ENCODE data around the gene GOLGA8N. TPM values are rescaled to one million over a fixed set of nuclear protein-coding genes. Genes with fewer than 3 reads are reported as not detected.
"Not testable (repeated sequence)": the region's sequence is repeated elsewhere in the genome, so short reads cannot be mapped to it uniquely, and the experiment has no call there.

GOLGA8N gene
- total and polyA plus RNA-seq, 4 donors, result 10.5 to 21.0 (median 12.9) TPM

DNA sequence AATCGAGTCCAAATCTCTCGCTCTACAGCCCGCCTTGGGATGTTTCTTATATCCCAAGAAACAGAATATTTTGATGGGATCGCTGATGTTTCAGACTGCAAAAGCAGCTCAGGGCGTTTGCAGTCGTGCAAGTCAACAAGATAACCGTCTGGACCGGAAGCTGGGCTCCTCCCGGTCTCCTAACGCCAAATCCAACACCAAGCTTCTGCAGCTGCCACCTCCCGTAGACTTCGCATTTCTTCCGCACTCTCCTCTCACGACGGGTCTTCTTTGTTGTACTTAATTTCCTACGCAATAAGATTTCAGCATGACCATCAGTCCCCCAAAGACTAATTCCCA is 21.4 kb downstream of the GOLGA8N start:
- 4% methylated on average over 4 of the region's 16 CpGs for WGBS (ENCODE audit: insufficient coverage)
- H3K27me3 ChIP-seq (ENCODE audit: control insufficient read depth, insufficient read depth, low read length); H3K9me3 ChIP-seq (ENCODE audit: control insufficient read depth, insufficient read depth, low read length); H3K36me3 ChIP-seq (ENCODE audit: control insufficient read depth, insufficient read depth, low read length); DNase-seq (ENCODE audit: low read depth in 4 of 6, low spot score in 6 of 6); H3K4me1 ChIP-seq (ENCODE audit: control insufficient read depth, insufficient read depth, low read length): not testable (repeated sequence)
- Histone ChIP-seq H3K4me3 (ENCODE audit: low read depth, low read length) (peak overlapping the region; percentile 42), H3K27ac (ENCODE audit: low read depth, low read length) (peak overlapping the region; percentile 80)

DNA sequence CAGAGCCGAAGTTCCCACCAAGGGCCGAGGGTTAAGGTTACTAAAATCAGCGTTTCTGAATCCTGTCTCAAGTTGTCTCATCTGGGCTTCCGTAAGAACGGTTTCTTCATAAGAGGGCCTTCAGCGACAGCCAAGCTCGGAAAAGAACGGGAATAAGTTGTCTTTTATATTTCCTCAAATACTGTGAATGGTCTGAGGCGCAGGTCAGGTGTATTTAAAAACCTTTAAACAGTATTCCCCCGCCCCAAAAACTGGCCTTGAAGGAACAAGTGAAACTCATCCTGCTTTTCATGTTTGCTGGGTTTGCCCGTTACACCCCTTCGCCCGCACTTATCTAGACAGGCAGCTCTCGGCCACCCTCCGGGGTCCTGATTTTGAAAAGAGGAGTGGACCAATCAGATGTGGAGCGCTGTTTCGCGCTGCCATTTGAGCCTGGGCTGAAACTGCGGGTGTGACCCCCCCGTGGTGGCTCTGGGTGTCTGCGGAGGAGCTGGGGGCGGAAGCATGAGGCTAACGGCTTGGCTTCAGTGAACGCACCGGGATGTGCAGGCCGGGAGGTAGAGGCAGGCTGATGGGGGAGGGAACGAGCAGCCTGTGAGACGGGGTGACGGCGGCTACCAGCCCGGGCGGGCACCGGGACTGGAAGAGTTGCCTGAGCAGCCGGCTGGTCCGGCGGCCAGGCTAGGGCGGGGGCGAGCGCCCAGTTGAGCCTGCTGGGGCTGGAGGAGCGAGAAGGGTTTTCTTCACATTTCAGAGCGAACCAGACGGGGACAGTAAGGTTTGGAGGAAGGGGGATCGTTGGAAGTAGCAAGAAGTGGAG is 22.0 kb downstream of the GOLGA8N start, which contains the start of gene ARHGAP11A:
Gene ARHGAP11A (plus strand): TSS at position 454 of the 820 bp plus-strand sequence. CDS start 708 bp downstream, outside the sequence.
- H3K27me3 ChIP-seq (ENCODE audit: control insufficient read depth, insufficient read depth, low read length); H3K9me3 ChIP-seq (ENCODE audit: control insufficient read depth, insufficient read depth, low read length); H3K36me3 ChIP-seq (ENCODE audit: control insufficient read depth, insufficient read depth, low read length); H3K4me1 ChIP-seq (ENCODE audit: control insufficient read depth, insufficient read depth, low read length): not testable (repeated sequence)
- Histone ChIP-seq H3K27ac (ENCODE audit: low read depth, low read length) (peak within 1 kb of the TSS; percentile 80), H3K4me3 (ENCODE audit: low read depth, low read length) (peak within 1 kb of the TSS; percentile 42)
- DNase-seq (ENCODE audit: low read depth in 4 of 6, low spot score in 6 of 6), result peak; percentile 81 to 98 (median 94)
- WGBS (ENCODE audit: insufficient coverage), result 0% methylated on average over 13 of the region's 43 CpGs

DNA sequence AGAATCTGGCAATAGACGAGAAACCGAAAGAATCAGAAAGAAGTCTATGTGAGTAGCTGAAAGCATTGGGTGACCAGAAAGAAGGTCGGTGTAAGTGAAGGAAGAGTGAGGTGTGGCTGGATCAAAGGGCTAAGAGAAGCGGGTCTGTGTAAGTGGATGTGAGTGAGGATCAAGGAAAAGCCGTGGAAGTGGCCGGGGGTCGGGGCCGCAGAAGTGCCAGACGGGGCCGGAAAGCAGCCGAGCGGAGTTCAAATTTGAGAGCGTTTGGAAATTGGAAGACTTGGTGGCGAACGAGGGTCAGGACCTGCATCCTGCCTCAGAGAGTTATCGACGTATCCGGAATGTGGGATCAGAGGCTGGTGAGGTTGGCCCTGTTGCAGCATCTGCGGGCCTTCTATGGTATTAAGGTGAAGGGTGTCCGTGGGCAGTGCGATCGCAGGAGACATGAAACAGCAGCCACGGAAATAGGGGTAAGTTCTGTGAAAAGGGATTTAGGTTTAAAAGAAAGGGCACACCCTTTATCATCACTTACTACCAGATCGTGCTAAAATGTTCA is 22.7 kb downstream of the GOLGA8N start:
- not testable (repeated sequence) for H3K36me3 ChIP-seq (ENCODE audit: control insufficient read depth, insufficient read depth, low read length); H3K4me1 ChIP-seq (ENCODE audit: control insufficient read depth, insufficient read depth, low read length); H3K9me3 ChIP-seq (ENCODE audit: control insufficient read depth, insufficient read depth, low read length); H3K27me3 ChIP-seq (ENCODE audit: control insufficient read depth, insufficient read depth, low read length)
- WGBS (ENCODE audit: insufficient coverage), result 0% methylated on average over 5 of the region's 24 CpGs
- peak overlapping the region; percentile 80 for H3K27ac ChIP-seq (ENCODE audit: low read depth, low read length)
- DNase-seq (ENCODE audit: low read depth in 4 of 6, low spot score in 6 of 6), result peak in 1 of 6 donors; percentile 19
- peak overlapping the region; percentile 42 for H3K4me3 ChIP-seq (ENCODE audit: low read depth, low read length)

DNA sequence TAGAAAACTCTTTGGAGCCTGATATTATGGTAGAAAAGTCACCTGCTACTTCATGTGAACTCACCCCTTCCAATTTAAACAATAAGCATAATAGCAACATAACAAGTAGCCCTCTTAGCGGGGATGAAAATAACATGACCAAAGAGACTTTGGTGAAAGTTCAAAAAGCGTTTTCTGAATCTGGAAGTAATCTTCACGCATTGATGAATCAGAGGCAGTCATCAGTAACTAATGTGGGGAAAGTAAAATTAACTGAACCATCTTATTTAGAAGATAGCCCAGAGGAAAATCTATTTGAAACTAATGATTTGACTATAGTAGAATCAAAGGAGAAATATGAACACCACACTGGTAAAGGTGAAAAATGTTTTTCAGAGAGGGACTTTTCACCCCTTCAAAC is 43.2 kb downstream of the GOLGA8N start:
- no CpG with 5 or more reads among the region's 3 CpGs for WGBS (ENCODE audit: insufficient coverage)
- Histone ChIP-seq H3K4me1 (ENCODE audit: control insufficient read depth, insufficient read depth, low read length) (no peaks in the 10 kb centered on the region), H3K9me3 (ENCODE audit: control insufficient read depth, insufficient read depth, low read length) (no peaks in the 10 kb centered on the region), H3K27ac (ENCODE audit: low read depth, low read length) (no peak overlapping the region), H3K27me3 (ENCODE audit: control insufficient read depth, insufficient read depth, low read length) (no peaks in the 10 kb centered on the region), H3K36me3 (ENCODE audit: control insufficient read depth, insufficient read depth, low read length) (no peaks in the 10 kb centered on the region), H3K4me3 (ENCODE audit: low read depth, low read length) (no peak overlapping the region)
- no peak for DNase-seq (ENCODE audit: low read depth in 4 of 6, low spot score in 6 of 6)

DNA sequence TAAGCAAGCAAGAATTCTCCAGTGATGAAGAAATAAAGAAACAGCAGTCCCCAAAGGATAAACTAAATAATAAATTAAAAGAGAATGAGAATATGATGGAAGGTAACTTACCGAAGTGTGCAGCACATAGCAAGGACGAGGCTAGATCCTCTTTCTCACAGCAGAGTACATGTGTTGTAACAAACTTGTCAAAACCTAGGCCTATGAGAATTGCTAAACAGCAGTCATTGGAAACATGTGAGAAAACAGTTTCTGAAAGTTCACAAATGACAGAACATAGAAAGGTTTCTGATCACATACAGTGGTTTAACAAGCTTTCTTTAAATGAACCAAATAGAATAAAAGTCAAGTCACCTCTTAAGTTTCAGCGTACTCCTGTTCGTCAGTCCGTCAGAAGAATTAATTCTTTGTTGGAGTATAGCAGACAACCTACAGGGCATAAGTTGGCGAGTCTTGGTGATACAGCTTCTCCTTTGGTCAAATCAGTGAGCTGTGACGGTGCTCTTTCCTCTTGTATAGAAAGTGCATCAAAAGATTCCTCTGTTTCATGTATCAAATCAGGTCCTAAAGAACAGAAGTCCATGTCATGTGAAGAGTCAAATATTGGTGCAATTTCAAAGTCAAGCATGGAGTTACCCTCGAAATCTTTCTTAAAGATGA is 43.8 kb downstream of the GOLGA8N start:
- Histone ChIP-seq H3K27ac (ENCODE audit: low read depth, low read length) (no peak overlapping the region), H3K4me3 (ENCODE audit: low read depth, low read length) (no peak overlapping the region), H3K36me3 (ENCODE audit: control insufficient read depth, insufficient read depth, low read length) (no peaks in the 10 kb centered on the region), H3K27me3 (ENCODE audit: control insufficient read depth, insufficient read depth, low read length) (no peaks in the 10 kb centered on the region), H3K4me1 (ENCODE audit: control insufficient read depth, insufficient read depth, low read length) (peaks cover under 1% of the 10 kb centered on the region), H3K9me3 (ENCODE audit: control insufficient read depth, insufficient read depth, low read length) (no peaks in the 10 kb centered on the region)
- no peak for DNase-seq (ENCODE audit: low read depth in 4 of 6, low spot score in 6 of 6)
- 100% methylated on average over 4 of the region's 8 CpGs for WGBS (ENCODE audit: insufficient coverage)

DNA sequence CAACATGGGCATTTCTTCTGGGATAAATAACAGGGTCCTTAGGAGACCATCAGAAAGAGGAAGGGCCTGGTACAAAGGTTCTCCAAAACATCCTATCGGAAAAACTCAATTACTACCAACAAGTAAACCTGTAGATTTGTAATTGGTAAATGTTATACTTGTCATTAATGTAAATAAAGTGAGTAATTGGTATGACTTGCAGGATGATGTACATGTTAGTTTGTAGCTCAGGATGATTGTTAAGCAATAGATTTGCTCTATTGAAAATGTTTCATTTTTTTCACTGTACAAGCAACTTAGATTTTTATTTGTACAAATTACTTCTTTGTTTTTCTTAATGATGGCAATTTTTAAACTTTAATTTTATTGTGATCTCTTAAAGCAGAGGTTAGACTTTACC is 44.4 kb downstream of the GOLGA8N start:
- no CpG with 5 or more reads among the region's 1 CpG for WGBS (ENCODE audit: insufficient coverage)
- H3K9me3 ChIP-seq (ENCODE audit: control insufficient read depth, insufficient read depth, low read length), result no peaks in the 10 kb centered on the region

DNA sequence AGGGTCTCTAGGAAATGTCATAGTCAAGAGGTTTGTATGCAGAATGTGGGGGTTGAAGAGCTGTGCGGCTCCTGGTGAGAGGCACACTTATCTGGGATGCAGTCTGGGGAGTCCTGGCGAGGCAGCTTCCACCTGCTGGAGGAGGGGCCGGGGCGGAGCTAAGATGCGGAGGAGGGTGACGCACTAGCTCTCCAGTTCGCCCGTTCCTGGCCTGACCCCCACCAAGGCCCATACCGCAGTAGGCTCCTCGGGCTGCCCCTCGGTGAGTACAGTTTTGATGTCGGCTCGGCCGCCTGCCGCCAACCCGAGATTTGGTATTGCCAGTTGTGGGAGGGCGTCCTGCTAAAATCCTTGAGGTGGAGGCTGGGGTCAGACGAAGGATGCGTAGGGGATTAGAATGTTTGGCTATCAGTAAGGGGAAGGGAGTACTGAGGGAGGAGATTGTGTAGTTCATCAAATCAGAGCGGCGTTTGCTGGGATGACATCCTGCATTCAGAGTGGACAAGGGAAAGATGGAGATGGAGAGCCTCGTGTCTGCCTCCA is 48.3 kb downstream of the GOLGA8N start, which contains the start of gene SCG5:
Gene SCG5 (plus strand): TSS at position 194 of the 543 bp plus-strand sequence. CDS start 1,883 bp downstream, outside the sequence.
- Histone ChIP-seq H3K27me3 (ENCODE audit: control insufficient read depth, insufficient read depth, low read length) (no peaks in the 10 kb centered on the region), H3K9me3 (ENCODE audit: control insufficient read depth, insufficient read depth, low read length) (no peaks in the 10 kb centered on the region), H3K4me3 (ENCODE audit: low read depth, low read length) (peak within 1 kb of the TSS; percentile 51), H3K4me1 (ENCODE audit: control insufficient read depth, insufficient read depth, low read length) (peaks cover 13% of the 10 kb centered on the region), H3K36me3 (ENCODE audit: control insufficient read depth, insufficient read depth, low read length) (no peaks in the 10 kb centered on the region), H3K27ac (ENCODE audit: low read depth, low read length) (peak within 1 kb of the TSS; percentile 72)
- peak; percentile 42 to 95 (median 64) for DNase-seq (ENCODE audit: low read depth in 4 of 6, low spot score in 6 of 6)
- WGBS (ENCODE audit: insufficient coverage), result 4% methylated on average over 21 of the region's 22 CpGs

More for the DNA sequence above, 44.4 kb downstream of the GOLGA8N start:
- DNase-seq (ENCODE audit: low read depth in 4 of 6, low spot score in 6 of 6), result no peak
- no peaks in the 10 kb centered on the region for H3K27me3 ChIP-seq (ENCODE audit: control insufficient read depth, insufficient read depth, low read length)
- peaks cover 5% of the 10 kb centered on the region for H3K4me1 ChIP-seq (ENCODE audit: control insufficient read depth, insufficient read depth, low read length)
- H3K27ac ChIP-seq (ENCODE audit: low read depth, low read length), result no peak overlapping the region
- H3K4me3 ChIP-seq (ENCODE audit: low read depth, low read length), result no peak overlapping the region
- no peaks in the 10 kb centered on the region for H3K36me3 ChIP-seq (ENCODE audit: control insufficient read depth, insufficient read depth, low read length)

DNA sequence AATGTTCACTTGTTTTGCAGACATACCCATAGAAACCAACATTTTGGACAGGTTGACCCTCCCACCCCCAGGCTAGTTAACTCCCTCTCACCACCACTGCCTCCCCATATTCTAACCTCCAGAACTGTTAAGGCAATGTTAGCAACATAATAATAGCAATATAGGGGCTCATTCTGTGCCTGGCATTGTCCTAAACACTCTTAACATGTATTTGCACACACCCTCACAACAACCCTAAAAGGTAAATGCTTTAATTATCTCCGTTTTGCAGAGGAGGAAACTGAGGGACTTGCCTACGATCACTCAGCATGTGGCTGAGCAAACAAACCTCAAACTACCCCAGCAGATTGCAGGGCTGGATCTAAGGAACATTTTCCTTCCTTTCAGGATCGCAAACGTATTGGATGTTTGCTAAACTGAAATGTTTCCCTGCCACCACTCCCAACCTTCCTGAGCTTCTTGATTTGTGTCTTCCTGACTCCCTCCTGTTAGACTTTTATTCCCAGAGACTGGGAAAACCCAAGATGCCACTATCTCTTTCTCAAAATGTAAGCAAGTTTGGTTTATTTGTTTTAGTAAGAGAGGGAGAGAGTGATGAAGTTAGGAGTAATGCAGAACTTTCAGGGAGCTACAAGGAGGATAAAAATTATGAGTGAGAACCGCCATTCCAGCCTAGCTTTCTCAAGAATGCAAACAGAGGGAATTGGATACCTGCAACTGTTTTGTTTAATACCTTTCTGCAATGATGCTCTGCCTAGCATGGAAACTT is 49.6 kb downstream of the GOLGA8N start:
- no peaks in the 10 kb centered on the region for H3K9me3 ChIP-seq (ENCODE audit: control insufficient read depth, insufficient read depth, low read length)
- H3K27ac ChIP-seq (ENCODE audit: low read depth, low read length), result no peak overlapping the region
- no peak overlapping the region for H3K4me3 ChIP-seq (ENCODE audit: low read depth, low read length)
- no peaks in the 10 kb centered on the region for H3K27me3 ChIP-seq (ENCODE audit: control insufficient read depth, insufficient read depth, low read length)
- 66% methylated on average over 3 of the region's 5 CpGs for WGBS (ENCODE audit: insufficient coverage)
- H3K36me3 ChIP-seq (ENCODE audit: control insufficient read depth, insufficient read depth, low read length), result no peaks in the 10 kb centered on the region
- peaks cover 13% of the 10 kb centered on the region for H3K4me1 ChIP-seq (ENCODE audit: control insufficient read depth, insufficient read depth, low read length)
- DNase-seq (ENCODE audit: low read depth in 4 of 6, low spot score in 6 of 6), result no peak

DNA sequence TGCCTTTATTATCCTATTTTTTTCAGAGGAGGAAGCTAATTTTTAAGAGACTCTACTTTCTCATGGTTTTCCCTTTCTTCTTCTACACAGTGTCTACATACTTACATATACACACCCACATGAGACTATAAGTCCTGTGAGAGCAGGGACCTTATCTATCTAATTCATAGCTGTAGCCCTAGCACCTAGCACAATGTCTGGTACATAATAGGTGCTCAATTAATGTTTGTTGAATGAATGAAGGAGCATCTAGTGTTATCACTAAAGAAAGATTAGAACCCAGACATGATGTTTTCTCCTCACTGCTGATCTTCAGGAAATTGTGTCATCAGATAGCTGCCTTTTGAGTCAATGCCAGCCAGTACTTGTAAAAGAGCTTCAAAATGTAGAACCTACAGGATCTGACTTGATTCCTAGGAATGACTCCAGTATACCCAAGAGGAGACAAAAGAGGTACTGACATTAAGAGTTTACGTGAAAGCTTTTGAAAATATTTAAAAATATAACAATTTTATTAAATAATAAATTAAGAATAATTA is 50.7 kb downstream of the GOLGA8N start:
- no CpG with 5 or more reads among the region's 1 CpG for WGBS (ENCODE audit: insufficient coverage)
- peaks cover 13% of the 10 kb centered on the region for H3K4me1 ChIP-seq (ENCODE audit: control insufficient read depth, insufficient read depth, low read length)
- H3K36me3 ChIP-seq (ENCODE audit: control insufficient read depth, insufficient read depth, low read length), result no peaks in the 10 kb centered on the region
- no peaks in the 10 kb centered on the region for H3K27me3 ChIP-seq (ENCODE audit: control insufficient read depth, insufficient read depth, low read length)
- no peak overlapping the region for H3K27ac ChIP-seq (ENCODE audit: low read depth, low read length)
- no peak overlapping the region for H3K4me3 ChIP-seq (ENCODE audit: low read depth, low read length)
- no peak for DNase-seq (ENCODE audit: low read depth in 4 of 6, low spot score in 6 of 6)
- H3K9me3 ChIP-seq (ENCODE audit: control insufficient read depth, insufficient read depth, low read length), result no peaks in the 10 kb centered on the region

Measured in spinal cord (tissue), 10 donors.